HFF-Myc (cell line): ENCODE results near the gene RIMS3.
"Not testable (repeated sequence)": the region's sequence is repeated elsewhere in the genome, so short reads cannot be mapped to it uniquely, and the experiment has no call there.

Experiments used
- DNase-seq: peaks from one replicate; pipeline ENCODE4 v3.0.0-alpha.2; 2011; ENCODE audit warnings: low read depth; ENCODE audit errors: extremely low read depth
- H3K4me3 ChIP-seq: replicated peaks from 2 replicates; pipeline ENCODE4 v1.5.1; 2011; ENCODE audit warnings: low read depth, mild to moderate bottlenecking, control low read depth, low read length
- CTCF ChIP-seq: IDR thresholded peaks from 2 replicates; pipeline ENCODE4 v1.5.1; 2012; ENCODE audit warnings: mild to moderate bottlenecking, low read depth, low read length, control low read depth; ENCODE audit errors: missing control alignments

Gene RIMS3

DNA sequence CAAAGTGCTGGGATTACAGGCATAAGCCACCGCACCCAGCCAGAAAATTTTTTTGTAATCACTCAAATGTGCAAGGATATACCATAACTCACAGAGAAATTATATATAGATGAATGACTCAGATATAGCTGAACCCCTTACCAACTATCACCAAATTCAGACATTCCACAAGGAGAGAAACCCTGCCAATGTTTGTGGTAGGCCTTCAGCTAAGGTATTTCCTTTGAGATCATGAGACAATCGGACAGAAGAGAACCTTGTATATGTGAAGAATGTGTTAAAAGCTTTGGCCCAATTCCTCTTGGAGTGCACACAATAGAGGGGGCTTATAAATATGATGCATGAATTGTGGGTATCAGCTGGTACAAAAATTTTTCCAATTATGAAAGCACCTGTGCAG is 83.4 kb downstream of the RIMS3 start:
- no peak overlapping the region for H3K4me3 ChIP-seq
- TF ChIP-seq CTCF: no peak
- no peak for DNase-seq

- no peak for DNase-seq
- H3K4me3 ChIP-seq: no peak overlapping the region
- no peak for TF ChIP-seq CTCF
Measured at GRCh38 chr1:40575336-40575735, 90.1 kb downstream of the RIMS3 start.

DNA sequence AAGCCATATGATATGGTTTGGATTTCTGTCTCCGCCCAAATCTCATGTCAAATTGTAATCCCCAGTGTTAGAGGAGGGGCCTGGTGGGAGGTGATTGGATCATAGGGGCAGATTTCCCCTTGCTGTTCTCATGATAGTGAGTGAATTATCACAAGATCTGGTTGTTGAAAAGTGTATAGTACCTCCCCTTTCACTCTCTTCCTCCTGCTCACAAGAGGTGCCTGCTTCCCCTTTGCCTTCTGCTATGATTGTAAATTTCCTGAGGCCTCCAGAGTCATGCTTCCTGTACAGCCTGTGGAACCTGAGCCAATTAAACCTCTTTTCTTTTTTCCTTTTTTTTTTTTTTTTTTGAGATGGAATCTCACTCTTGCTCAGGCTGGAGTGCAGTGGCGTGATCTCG is 90.7 kb downstream of the RIMS3 start:
- DNase-seq, H3K4me3 ChIP-seq: not testable (repeated sequence)
